Measurements from ENCODE around the gene NUP153.
"Not testable (repeated sequence)": the region's sequence is repeated elsewhere in the genome, so short reads cannot be mapped to it uniquely, and the experiment has no call there.

NUP153 gene

DNA sequence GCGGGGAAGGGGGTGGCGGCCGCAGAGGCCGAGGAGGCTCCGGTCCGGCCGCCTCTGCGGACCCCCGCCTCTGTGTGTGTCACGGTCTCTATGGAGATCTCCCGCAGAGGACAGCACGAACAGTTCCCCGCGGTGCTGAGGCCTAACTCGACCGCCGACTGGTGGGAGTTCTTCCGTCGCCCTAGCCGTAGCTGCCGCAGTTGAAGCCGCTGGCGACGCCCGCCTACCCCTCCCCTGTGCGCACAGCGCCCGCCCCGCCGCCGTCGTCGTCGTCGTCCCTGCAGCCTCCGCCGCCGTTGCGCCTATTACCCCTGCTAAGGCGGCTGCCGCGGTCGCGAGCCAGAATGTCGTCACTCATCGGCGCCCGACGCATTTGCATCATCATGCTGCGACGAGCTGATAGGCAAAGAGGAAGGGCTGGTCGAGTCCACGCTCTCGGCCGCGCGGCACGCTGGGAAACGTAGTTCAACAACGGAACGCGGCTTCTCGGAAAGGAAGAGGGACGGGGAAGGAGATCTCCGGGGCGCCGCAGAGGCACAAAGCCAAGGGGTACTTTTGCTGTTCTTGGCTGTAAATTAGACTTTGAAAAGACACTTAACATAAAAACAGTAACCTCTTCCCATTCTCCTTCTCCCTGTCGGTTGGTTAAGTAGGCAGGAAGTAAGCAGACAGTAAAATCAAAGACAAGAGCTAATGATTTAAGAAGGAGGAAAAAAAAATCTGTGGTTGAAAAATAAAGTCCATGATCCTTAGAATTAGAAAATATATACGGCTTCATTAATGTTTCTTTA is at the start of gene NUP153:
TSS of gene NUP153 (minus strand) at position 346 of the 791 bp plus-strand sequence. CDS start 538 bp downstream, outside the sequence.
- peak; percentile 94 to 98 for DNase-seq

DNA sequence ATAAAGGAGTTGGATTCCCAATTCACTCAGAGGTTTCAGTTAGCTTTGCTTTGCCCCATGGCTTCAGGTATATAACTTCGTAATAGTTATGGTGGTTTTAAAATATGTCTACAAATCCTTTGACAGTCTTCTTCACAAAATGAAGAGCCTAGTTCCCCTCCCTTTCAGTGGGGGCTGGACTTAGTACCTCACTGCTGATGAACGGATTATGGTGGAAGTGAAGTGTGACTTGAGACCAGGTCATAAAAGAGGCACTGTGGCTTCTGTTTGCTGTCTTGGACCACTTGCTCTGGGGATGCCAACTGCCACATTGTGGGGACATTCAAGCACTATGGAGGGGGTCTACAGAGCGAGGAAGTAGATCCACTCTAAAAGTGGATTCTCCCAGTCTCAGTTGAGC is 47.5 kb upstream of the NUP153 start:
- no peak for DNase-seq

- DNase-seq = not testable (repeated sequence)
Observed at GRCh38 chr6:17745324-17745723, 38.6 kb upstream of the NUP153 start.

DNA sequence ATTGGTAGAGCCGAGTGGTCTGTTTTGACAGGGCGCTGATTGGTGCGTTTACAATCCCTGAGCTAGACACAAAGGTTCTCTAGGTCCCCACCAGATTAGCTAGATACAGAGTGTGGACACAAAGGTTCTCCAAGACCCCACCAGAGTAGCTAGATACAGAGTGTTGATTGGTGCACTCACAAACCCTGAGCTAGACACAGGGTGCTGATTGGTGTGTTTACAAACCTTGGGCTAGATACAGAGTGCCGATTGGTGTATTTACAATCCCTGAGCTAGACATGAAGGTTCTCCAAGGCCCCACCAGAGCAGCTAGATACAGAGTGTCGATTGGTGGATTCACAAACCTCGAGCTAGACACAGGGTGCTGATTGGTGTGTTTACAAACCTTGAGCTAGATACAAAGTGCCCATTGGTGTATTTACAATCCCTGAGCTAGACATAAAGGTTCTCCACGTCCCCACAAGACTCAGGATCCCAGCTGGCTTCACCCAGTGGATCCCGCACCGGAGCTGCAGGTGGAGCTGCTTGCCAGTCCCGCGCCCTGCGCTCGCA is 38.1 kb upstream of the NUP153 start:
- not testable (repeated sequence) for DNase-seq

GRCh38 chr6:17744019-17744756 is 37.5 kb upstream of the NUP153 start:
- no peak for DNase-seq

GRCh38 chr6:17741507-17741906 is 34.8 kb upstream of the NUP153 start:
- no peak for DNase-seq

DNA sequence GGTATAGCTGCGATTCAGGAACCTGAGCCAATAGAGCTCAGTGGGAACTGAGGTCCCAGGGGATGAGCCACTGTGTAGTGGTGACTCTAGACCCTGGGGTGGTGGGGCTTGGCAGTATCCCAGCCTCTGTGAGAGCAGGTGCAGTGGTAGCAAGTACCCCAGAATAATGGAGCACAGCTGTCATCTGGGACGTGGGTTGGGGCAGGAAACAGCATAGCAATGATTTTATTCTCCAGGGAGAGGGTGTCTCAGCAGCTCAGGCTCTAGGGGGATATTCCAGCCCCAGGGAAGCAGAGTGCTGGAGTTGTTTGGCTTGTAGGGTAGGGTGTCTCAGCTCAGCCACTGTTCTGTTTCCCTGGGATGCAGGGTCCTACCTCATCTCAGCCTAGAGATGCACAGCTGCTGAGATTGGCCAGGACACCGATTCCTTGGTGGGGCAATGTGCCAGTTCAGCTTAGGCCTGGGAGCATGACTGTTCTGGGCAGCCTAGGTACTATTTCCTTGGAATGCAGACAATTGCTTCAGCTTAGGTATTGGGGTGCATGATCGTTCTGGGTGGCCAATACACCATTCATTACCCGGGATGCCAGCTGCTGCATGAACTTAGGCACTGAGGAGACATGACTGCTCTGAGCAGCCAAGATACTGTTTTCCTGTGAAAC is 34.0 kb upstream of the NUP153 start:
- no peak for DNase-seq

GRCh38 chr6:17737704-17738252 is 31.1 kb upstream of the NUP153 start:
- DNase-seq = no peak

DNA sequence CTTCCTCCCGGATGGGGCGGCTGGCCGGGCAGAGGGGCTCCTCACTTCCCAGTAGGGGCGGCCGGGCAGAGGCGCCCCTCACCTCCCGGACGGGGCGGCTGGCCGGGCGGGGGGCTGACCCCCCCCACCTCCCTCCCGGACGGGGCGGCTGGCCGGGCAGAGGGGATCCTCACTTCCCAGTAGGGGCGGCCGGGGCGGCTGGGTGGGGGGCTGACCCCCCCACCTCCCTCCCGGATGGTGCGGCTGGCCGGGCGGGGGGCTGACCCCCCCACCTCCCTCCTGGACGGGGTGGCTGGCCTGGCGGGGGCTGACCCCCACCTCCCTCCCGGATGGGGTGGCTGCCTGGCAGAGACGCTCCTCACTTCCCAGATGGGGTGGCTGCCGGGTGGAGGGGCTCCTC is 28.6 kb upstream of the NUP153 start:
- DNase-seq = not testable (repeated sequence)

- DNase-seq = no peak
Observed at GRCh38 chr6:17730078-17730704, 23.5 kb upstream of the NUP153 start.

- DNase-seq = no peak
Observed at GRCh38 chr6:17729223-17730077, 22.7 kb upstream of the NUP153 start.

DNA sequence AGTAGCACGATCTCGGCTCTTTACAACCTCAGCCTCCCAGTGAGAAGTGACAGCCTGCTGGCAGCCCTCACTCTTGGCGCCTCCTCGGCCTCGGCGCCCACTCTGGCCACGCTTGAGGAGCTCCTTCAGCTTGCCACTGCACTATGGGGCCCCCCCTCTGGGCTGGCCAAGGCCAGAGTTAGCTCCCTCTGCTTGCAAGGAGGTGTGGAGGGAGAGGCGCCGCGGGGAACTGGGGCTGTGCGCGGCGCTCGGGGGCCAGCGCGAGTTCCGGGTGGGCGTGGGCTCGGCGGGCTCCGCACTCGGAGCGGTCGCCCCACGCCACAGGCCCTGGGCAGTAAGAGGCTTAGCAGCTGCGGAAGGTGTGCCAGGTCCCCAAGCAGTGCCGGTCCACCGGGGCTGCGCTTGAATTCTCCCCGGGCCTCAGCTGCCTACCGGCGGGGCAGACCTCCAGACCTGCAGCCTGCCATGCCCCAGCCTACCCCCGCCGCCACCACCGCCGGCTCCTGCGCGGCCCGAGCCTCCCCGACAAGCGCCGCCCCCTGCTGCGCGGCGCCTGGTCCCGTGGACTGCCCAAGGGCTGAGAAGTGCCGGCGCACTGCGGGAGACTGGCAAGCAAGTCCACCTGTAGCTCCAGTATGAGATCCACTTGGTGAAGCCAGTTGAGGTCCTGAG is 22.0 kb upstream of the NUP153 start:
- no peak for DNase-seq

GRCh38 chr6:17725083-17725482 is 18.4 kb upstream of the NUP153 start:
- peak in 1 of 2 donors; percentile 3 for DNase-seq

GRCh38 chr6:17724341-17724740 is 17.6 kb upstream of the NUP153 start:
- no peak for DNase-seq

- DNase-seq = no peak
Observed at GRCh38 chr6:17721671-17722070, 14.9 kb upstream of the NUP153 start.

DNA sequence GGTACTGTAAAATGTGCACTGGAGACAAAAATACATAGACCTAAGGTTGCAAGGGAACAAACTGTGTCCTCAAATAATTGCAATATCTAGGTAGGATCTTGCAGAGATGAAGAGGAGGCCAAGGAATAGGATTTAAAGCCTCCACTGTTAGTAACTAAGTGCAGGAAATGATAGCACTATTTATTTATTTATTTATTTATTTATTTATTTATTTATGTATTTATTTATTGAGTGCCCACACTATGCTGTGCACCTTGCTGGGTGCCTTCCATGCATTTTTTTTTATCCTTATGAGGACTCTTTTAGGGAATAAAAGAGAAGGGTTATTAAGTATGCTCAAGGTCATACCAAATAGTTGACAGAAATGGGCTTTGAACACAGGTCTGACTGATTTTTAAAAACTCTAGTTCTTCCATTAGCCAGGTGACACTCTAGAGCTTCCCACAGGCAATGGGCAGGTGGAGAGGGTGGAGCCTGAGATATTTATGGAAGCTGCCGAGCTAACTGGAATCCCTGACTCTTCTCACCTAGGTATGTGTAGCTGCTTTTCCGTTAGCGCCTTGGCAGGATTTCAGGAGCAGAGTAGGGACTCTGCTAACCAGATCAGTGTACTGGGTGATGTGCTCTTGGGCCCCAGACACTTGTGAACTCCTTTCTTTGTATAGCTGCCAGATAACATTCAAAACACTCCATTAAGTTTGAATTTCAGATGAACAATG is 12.8 kb upstream of the NUP153 start:
- no peak for DNase-seq

- DNase-seq = no peak
Observed at GRCh38 chr6:17716221-17716620, 9.5 kb upstream of the NUP153 start.

DNA sequence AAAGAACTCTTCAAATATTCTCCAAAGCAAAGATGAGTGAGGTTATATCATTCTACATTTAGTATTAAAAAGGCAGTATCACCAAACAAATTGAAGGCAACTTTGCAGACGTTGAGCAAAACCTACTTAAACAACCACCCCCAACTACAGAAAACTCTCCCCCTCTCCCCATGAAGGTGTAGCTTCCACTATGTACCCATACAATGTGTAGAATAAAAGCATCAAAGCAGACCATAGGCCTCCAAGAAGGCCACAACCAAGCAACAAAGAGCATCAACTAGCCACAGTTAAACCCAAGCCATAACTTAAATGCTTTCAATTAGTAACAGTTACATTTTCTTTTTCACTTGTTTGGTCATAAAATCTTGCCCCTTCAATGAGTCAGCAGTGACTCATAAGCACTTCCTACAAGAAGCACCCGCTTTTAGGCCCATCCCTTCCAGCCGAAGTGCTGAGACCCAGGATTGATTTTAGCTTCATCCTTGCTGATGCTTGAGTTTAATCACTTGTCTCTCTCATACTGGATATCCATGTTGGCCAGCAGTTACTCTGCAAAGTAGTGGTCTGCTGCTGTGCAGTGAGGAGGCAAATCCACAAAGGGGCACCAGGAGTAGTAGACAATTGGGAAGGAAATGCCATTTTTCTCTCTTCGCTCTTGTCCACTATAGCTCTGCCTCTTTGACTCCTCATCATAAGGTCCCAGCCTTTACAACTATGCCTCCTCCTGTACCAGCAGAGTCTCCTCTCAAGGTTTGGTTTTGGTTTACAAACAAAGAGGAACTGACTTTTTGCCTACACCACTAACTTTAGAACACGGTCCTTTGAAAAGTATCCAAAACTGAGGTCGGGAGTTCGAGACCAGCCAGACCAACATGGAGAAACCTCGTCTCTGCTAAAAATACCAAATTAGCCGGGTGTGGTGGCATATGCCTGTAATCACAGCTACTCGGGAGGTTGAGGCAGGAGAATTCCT is 8.4 kb upstream of the NUP153 start:
- no peak for DNase-seq

DNA sequence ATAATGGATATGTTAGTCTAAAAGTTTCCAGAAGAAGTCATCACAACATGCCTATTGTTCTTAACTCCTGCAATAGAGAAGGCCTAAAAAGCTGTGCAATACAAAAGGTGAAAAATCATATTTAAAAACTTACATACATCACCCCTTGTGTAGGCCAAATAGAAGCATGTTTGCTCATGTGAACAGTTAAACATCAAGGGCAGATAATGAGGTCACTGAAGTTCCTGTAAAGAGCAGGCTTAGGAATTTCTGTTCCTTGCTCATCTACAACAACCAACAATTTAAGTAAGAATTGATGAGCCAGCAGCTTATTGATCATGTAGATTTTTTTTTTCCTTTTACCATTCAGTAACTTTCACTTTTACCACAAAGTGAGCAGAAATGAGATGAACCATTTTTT is 7.5 kb upstream of the NUP153 start:
- DNase-seq = no peak

All from hippocampal formation (tissue), 2 donors.